Right lobe of liver (tissue), 6 donors: ENCODE results near the gene TTC7B. TPM values are rescaled to one million over a fixed set of nuclear protein-coding genes. Genes with fewer than 3 reads are reported as not detected.

Source experiments
- ATAC-seq, 4 donors: fragments of 200-7000 bp; cut with Tn5 transposase; one replicate each; pipeline ENCODE4 v1.9.1; 2020; ENCODE audit warnings: mild to moderate bottlenecking in 4 of 4, moderate library complexity in 4 of 4
- DNase-seq, 3 donors: peaks; one replicate each; pipeline ENCODE4 v3.0.0-alpha.2; 2020
- H3K27ac ChIP-seq, 3 donors: fragments of 200-600 bp; one replicate each; pipeline ENCODE4 v1.8.0; 2022
- H3K27me3 ChIP-seq, 2 donors: fragments of 200-600 bp; one replicate each; pipeline ENCODE4 v1.8.0; 2022
- H3K36me3 ChIP-seq, 4 donors: fragments of 200-600 bp; sonication (generic) in 1 of 4; one replicate each; pipeline versions ENCODE4 v1.5.1 to v1.8.0; 2017 to 2022; ENCODE audit warnings: control low read depth in 1 of 4
- H3K4me1 ChIP-seq, 4 donors: fragments of 200-600 bp; sonication (generic) in 1 of 4; one replicate each; pipeline versions ENCODE4 v1.5.1 to v1.8.0; 2017 to 2022; ENCODE audit warnings: control low read depth in 1 of 4
- H3K4me3 ChIP-seq, 3 donors: fragments of 200-600 bp; one replicate each; pipeline ENCODE4 v1.8.0; 2022
- H3K9me3 ChIP-seq, 4 donors: fragments of 200-600 bp; sonication (generic) in 1 of 4; one replicate each; pipeline versions ENCODE4 v1.5.1 to v1.8.0; 2017 to 2022; ENCODE audit warnings: control low read depth in 1 of 4
- CTCF ChIP-seq, 4 donors: fragments of 200-600 bp in 3 of 4; fragments of 450-650 bp in 1 of 4; IDR thresholded peaks; one replicate each; pipeline versions ENCODE4 v1.5.1 to v1.8.0; 2016 to 2022; ENCODE audit warnings: antibody characterized with exemption in 4 of 4, mild to moderate bottlenecking in 2 of 4
- POLR2A ChIP-seq: fragments of 450-650 bp; IDR thresholded peaks from one replicate; pipeline ENCODE4 v1.6.1; 2017; ENCODE audit warnings: antibody characterized with exemption, mild to moderate bottlenecking
- WGBS: methylation state at CpG from one replicate; pipeline ENCODE4 v1.1.6; 2018; ENCODE audit warnings: low coverage, low lambda C conversion rate; ENCODE audit not compliant: insufficient coverage; ENCODE audit errors: missing lambda C conversion rate; 5-methylcytosine and 5-hydroxymethylcytosine counted together
- intact Hi-C, 2 donors: fragments of 100-400 bp; cut with DNase I; formaldehyde crosslinking; loops; one replicate each; pipeline versions ENCODE4 v1.11.2 to v1.14.1; 2022
- total RNA-seq, 6 experiments: library from RNA; depleted of rRNA in 2 of 6; stranded (reverse); fragments of >200 nt in 2 of 6; fragmentation: NEBNext Ultra II Directional in 3 of 6; extraction: Animal tissue kit (Norgen Biotek cat#: 25700) in 3 of 6; gene quantifications; one replicate each; pipeline versions ENCODE4 v1.1.0 to v1.2.4, GENCODE V29; 2016 to 2023
- donor health status: DM: no; HTN: yes; CAD: no.
- donor health status: DM: no; HTN: no; CAD: no.
- donor health status: DM: no; HTN: no; CAD: no.
- donor health status: DM: no; HTN: yes; CAD: no.
- donor health status: DM: no; HTN: yes; CAD: no.

TTC7B gene
- total RNA-seq, 6 experiments from 2014 or later = 18.4 to 56.1 (median 37.5) TPM

- TF ChIP-seq POLR2A = no peak
- no peak for TF ChIP-seq CTCF (IDR thresholded peaks at IDR 0.05)
- Histone ChIP-seq H3K4me3 (no peak overlapping the region), H3K27ac (no peak overlapping the region), H3K4me1 (no peaks in the 10 kb centered on the region), H3K9me3 (no peaks in the 10 kb centered on the region), H3K27me3 (no peaks in the 10 kb centered on the region), H3K36me3 (no peaks in the 10 kb centered on the region)
- intact Hi-C loops = no loop called here
- ATAC-seq = no peak
- 100% methylated on average over 4 of the region's 6 CpGs for WGBS
- no peak for DNase-seq
Measured at GRCh38 chr14:90587252-90587910, 228.8 kb downstream of the TTC7B start.

GRCh38 chr14:90585106-90585505 lies 231.1 kb downstream of the TTC7B start:
- ATAC-seq (no peak), DNase-seq (no peak)
- H3K36me3 ChIP-seq = no peaks in the 10 kb centered on the region
- no peaks in the 10 kb centered on the region for H3K27me3 ChIP-seq
- intact Hi-C loops = no loop called here
- H3K27ac ChIP-seq = no peak overlapping the region
- no peaks in the 10 kb centered on the region for H3K4me1 ChIP-seq
- no peaks in the 10 kb centered on the region for H3K9me3 ChIP-seq
- 100% methylated on average over 1 of the region's 8 CpGs for WGBS
- no peak for TF ChIP-seq CTCF (IDR thresholded peaks at IDR 0.05)
- no peak for TF ChIP-seq POLR2A
- H3K4me3 ChIP-seq = no peak overlapping the region

- no peak for ATAC-seq
- WGBS = 84% methylated on average over 9 of the region's 12 CpGs
- Histone ChIP-seq H3K36me3 (no peaks in the 10 kb centered on the region), H3K27ac (no peak overlapping the region), H3K9me3 (no peaks in the 10 kb centered on the region), H3K4me1 (no peaks in the 10 kb centered on the region), H3K4me3 (no peak overlapping the region), H3K27me3 (no peaks in the 10 kb centered on the region)
- intact Hi-C loops = no loop called here
- TF ChIP-seq POLR2A (no peak), CTCF (IDR thresholded peaks at IDR 0.05) (no peak)
- DNase-seq = no peak
Measured at GRCh38 chr14:90583916-90584605, 232.2 kb downstream of the TTC7B start.

- no peak for TF ChIP-seq POLR2A
- TF ChIP-seq CTCF (IDR thresholded peaks at IDR 0.05) = no peak
- H3K4me1 ChIP-seq = no peaks in the 10 kb centered on the region
- H3K27me3 ChIP-seq = no peaks in the 10 kb centered on the region
- no peak for DNase-seq
- no peaks in the 10 kb centered on the region for H3K36me3 ChIP-seq
- H3K9me3 ChIP-seq = no peaks in the 10 kb centered on the region
- H3K27ac ChIP-seq = no peak overlapping the region
- no peak for ATAC-seq
- intact Hi-C loops = no loop called here
- H3K4me3 ChIP-seq = no peak overlapping the region
- WGBS = 80% methylated on average over 1 of the region's 4 CpGs
Measured at GRCh38 chr14:90583427-90583826, 232.8 kb downstream of the TTC7B start.
